ENCODE measurements around the gene KIF7.

- no peak for TF ChIP-seq EZH2 (IDR thresholded peaks at IDR 0.05; ENCODE audit: low read length, missing control alignments)
- TF ChIP-seq CTCF (conservative IDR thresholded peaks at IDR 0.05 in 1 of 2, IDR thresholded peaks at IDR 0.05 in 1 of 2; ENCODE audit: low read depth in 1 of 2, low read length in 2 of 2) = no peak
Observed at GRCh38 chr15:89615135-89615534, 40.1 kb downstream of the KIF7 start.

All from fibroblast of lung (primary cell).